ENCODE data around the gene FRAS1. TPM values are rescaled to one million over a fixed set of nuclear protein-coding genes. Genes with fewer than 3 reads are reported as not detected.

FRAS1 gene
- total and polyA plus RNA-seq, 2 donors (not counting 3 experiments of a cell fraction or from before 2014, with no cell fraction given) = 1.4 to 3.6 TPM

DNA sequence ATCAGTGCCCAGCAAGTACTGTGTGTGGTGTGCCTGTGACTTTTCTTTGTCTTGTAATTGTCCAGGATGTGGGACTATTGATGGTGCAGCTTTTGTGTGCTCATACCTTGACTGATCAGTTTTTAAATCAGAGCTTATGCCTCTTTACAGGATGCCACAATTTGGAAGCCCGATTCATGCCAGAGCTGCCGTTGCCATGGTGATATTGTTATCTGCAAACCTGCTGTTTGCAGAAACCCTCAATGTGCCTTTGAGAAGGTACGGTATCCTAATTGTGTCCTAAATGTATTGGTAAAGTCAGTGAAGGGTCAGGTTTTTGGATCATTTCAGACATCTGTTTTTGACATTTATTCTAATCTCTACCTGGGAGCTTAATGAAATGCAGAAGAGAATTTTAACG, 180.2 kb downstream of the FRAS1 start:
- no peaks in the 10 kb centered on the region for H3K27me3 ChIP-seq (ENCODE audit: control insufficient read depth in 2 of 2, insufficient read depth in 2 of 2, low read length in 2 of 2)
- H3K36me3 ChIP-seq (ENCODE audit: control insufficient read depth in 2 of 2, extremely low read depth in 1 of 2, insufficient read depth in 2 of 2, low read length in 2 of 2) = no peaks in the 10 kb centered on the region
- no peaks in the 10 kb centered on the region for H3K79me2 ChIP-seq (ENCODE audit: control insufficient read depth, insufficient read depth, low read length)
- no peak overlapping the region for H3K9ac ChIP-seq (replicated peaks; ENCODE audit: extremely low read depth, insufficient read depth, low read length)
- intact Hi-C loops (cut with micrococcal nuclease) = no loop called here
- H3K4me2 ChIP-seq (ENCODE audit: insufficient read depth, low read length) = no peak overlapping the region
- H3K9me3 ChIP-seq (replicated peaks; ENCODE audit: control insufficient read depth, insufficient read depth, low read length) = no peaks in the 10 kb centered on the region
- H3K9me1 ChIP-seq (replicated peaks; ENCODE audit: control insufficient read depth, extremely low read depth, insufficient read depth, low read length) = no peaks in the 10 kb centered on the region
- BruUV-seq (replicated peaks) = no TSS peak
- DNase-seq (ENCODE audit: low read depth, low spot score) (no peak), FAIRE-seq (no peak)
- dilution Hi-C loops (cut with MboI; ENCODE audit: extremely low pct_ligation_motif_present, low sequenced_read_pairs) = no loop called here
- no peak overlapping the region for H3K4me3 ChIP-seq (replicated peaks in 1 of 3; ENCODE audit: insufficient read depth in 1 of 3, low read depth in 1 of 3, low read length in 3 of 3)
- no peaks in the 10 kb centered on the region for H4K20me1 ChIP-seq (replicated peaks; ENCODE audit: control insufficient read depth, extremely low read depth, insufficient read depth, low read length)
- no peak overlapping the region for H3K27ac ChIP-seq (ENCODE audit: insufficient read depth, low read depth, low read length)
- no peaks in the 10 kb centered on the region for H3K4me1 ChIP-seq (ENCODE audit: control insufficient read depth, extremely low read depth, insufficient read depth, low read length)
- POLR2A ChIA-PET = no interaction called here
- TF ChIP-seq EZH2 (IDR thresholded peaks at IDR 0.05; ENCODE audit: borderline replicate concordance, low read depth, low read length, severe bottlenecking) = no peak
- no peak for TF ChIP-seq POLR2AphosphoS5 (IDR thresholded peaks at IDR 0.05; ENCODE audit: insufficient read depth, low read depth, low read length)
- no peak for TF ChIP-seq MYC (IDR thresholded peaks at IDR 0.05; ENCODE audit: low read depth, low read length)
- TF ChIP-seq FOS (IDR thresholded peaks at IDR 0.05; ENCODE audit: borderline replicate concordance, insufficient read depth, low read length) = no peak
- TF ChIP-seq POLR2A (IDR thresholded peaks at IDR 0.05; ENCODE audit: low read depth, low read length) = no peak
- TF ChIP-seq, protein P1, sequence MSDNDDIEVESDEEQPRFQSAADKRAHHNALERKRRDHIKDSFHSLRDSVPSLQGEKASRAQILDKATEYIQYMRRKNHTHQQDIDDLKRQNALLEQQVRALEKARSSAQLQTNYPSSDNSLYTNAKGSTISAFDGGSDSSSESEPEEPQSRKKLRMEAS (IDR thresholded peaks at IDR 0.05; ENCODE audit: insufficient read depth, insufficient read length) = no peak
- TF ChIP-seq GATA2 (IDR thresholded peaks at IDR 0.05; ENCODE audit: insufficient read depth, insufficient read length, low read depth, low read length) = no peak
- TF ChIP-seq, protein P2, sequence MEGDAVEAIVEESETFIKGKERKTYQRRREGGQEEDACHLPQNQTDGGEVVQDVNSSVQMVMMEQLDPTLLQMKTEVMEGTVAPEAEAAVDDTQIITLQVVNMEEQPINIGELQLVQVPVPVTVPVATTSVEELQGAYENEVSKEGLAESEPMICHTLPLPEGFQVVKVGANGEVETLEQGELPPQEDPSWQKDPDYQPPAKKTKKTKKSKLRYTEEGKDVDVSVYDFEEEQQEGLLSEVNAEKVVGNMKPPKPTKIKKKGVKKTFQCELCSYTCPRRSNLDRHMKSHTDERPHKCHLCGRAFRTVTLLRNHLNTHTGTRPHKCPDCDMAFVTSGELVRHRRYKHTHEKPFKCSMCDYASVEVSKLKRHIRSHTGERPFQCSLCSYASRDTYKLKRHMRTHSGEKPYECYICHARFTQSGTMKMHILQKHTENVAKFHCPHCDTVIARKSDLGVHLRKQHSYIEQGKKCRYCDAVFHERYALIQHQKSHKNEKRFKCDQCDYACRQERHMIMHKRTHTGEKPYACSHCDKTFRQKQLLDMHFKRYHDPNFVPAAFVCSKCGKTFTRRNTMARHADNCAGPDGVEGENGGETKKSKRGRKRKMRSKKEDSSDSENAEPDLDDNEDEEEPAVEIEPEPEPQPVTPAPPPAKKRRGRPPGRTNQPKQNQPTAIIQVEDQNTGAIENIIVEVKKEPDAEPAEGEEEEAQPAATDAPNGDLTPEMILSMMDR (IDR thresholded peaks at IDR 0.05; ENCODE audit: extremely low read depth in 1 of 2, insufficient read depth in 1 of 2, low read depth in 1 of 2, low read length in 2 of 2) = no peak
- no peak for TF ChIP-seq JUN (IDR thresholded peaks at IDR 0.05; ENCODE audit: borderline replicate concordance, insufficient read depth, insufficient read length, low read depth)
- no peak overlapping the region for H2AFZ ChIP-seq (ENCODE audit: low read depth, low read length)
- CTCF ChIA-PET = no interaction called here

Measured in endothelial cell of umbilical vein (primary cell).